DMS53 (cell line): Measurements from ENCODE around the gene IP6K3.

ENCODE experiments used
- DNase-seq: peaks from one replicate; lab custom pipeline; 2025; lab: John Stamatoyannopoulos, UW

Gene IP6K3

DNA sequence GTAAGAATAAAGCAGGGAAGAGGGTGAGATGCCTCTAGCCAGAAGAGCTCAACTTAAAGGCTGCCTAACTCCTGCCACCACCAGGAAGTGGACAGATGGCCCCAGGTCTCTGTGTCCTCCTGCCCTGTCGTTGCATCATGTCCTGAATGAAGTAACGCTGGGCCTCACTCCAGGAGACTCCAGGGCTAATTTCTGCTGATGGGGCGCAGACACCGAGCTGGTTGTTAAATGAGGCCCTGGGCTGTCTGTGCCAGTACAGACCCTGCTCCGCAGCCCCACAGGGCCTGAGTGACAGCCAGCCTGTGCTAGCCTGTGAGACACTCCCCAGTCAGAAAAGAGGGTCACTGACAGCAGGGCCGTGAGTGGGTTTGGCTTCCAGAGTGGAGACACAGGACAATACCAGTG, 6.5 kb downstream of the IP6K3 start:
- DNase-seq, result peak; percentile 42

- no peak for DNase-seq
Observed at GRCh38 chr6:33739571-33739970, 7.1 kb downstream of the IP6K3 start.

- DNase-seq, result no peak
Observed at GRCh38 chr6:33738879-33739278, 7.8 kb downstream of the IP6K3 start.

DNA sequence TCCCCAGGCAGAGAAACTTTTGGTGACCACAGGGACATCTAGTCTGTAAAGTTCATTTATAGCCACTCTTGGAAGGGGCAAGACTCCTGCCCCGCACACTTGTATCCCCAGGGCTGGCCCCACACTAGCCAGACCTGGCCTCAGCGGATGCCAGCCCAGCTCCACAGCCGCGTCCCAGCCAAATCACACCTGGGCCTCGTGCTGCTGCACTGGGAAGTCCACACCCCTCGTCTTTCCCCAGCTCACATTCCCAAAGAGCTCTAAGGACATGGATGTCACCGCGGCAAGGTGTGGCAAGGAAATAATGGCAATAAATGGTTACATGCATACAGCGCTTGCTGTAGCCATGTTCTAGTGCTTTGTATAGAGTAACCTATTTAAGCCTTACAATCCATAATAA, 8.6 kb downstream of the IP6K3 start:
- no peak for DNase-seq

DNA sequence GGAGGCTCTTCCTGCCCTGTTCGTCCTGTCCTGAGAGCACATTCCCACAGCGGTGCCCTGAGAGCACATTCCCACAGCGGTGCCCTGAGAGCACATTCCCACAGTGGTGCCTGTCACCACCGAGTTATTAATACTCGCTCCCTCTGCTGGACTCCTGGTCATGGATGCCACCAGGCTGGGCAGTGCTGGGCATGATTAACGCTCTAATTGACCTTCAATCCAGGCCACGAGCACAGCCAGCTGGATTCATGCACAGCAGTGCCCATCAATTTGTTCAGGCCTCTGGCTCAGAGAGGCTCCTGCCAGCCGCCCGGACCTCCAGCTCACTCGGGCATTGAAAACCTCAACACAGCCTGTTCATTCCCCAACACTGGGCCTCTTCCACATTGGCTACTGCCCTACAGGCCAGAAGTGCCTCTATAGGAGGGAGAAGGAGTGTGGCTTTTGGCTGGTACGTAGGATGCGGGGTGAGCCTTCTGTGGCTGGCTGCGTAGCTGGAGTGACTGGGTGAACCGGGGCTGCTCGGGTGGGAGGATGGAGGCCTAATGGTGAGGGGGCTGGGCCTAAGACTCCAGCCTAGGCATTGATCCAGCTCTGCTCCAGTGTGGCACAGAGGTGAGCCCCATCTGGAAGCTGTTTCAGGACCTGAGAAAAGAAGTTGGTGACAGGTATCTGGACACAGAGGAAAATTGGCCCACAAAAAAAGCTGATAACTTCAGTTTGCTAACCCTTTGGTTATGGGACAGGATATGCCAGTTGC, 9.3 kb downstream of the IP6K3 start:
- DNase-seq, result no peak

DNA sequence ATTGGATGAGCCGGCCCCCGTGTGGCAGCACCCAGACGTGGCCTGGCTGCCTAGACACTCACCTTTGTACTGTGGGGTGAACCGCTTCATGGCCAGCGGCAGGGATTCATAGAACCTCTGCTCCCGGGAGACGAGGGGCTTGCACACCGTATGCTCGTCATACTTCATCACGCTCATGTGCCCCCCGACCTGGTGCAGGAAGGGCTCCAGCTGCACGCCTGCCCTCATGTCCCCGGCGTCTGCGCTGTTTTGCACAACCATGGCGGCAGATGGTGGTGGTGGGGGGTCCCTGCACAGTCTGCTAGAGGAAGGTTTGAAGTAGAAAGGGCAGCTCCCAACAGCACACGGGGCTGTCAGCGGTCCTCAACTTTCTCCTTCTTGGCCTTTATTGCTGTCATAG, 11.5 kb downstream of the IP6K3 start:
- no peak for DNase-seq

GRCh38 chr6:33733709-33734007, 13.0 kb downstream of the IP6K3 start:
- DNase-seq, result no peak

- DNase-seq, result peak; percentile 28
Observed at GRCh38 chr6:33732817-33733708, 13.6 kb downstream of the IP6K3 start.

DNA sequence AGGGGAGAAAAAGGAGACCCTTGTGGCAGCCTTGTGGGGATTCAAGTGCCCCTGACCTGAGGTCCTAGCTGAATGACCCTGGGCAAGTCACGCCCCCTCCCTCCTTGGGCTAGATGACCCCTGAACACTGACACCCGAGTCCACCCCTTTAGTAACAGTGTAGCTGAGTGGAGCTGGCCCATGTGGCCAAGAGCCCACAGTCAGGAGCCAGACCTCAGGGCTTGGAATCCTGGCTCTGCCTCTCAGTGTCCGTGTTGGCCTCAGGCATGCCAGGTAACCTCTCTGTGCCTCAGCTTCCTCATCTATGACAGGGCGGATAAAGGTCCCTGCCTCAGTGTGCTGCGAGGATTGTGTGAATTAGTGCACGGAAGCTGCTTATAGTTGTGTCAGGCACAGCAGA, 14.3 kb downstream of the IP6K3 start:
- DNase-seq, result no peak

DNA sequence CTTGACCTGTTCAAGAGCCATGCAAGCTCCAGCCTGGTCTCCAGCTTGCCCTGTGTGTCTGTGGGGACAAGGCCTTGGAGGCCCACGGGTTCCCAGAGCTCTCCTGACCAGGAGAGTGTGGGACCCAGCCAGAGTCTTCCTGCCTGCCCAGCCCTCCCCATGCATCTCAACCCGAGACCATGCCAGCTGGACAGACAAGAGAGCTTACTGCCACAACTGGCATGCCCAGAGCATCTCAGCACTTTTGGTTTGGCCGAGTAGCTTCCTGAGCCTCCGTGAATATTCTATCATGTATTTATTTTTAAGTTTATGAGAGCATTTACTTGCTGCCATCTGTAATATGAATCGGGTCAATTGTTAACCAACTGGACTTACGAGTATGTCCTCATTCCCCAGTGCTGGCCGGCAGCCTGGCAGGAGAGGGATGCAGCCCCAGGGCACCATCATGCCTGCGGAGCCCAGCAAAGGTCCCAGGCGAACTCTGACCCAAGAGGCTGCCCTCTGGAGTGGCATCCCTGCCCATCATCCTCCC, 14.9 kb downstream of the IP6K3 start:
- no peak for DNase-seq

DNA sequence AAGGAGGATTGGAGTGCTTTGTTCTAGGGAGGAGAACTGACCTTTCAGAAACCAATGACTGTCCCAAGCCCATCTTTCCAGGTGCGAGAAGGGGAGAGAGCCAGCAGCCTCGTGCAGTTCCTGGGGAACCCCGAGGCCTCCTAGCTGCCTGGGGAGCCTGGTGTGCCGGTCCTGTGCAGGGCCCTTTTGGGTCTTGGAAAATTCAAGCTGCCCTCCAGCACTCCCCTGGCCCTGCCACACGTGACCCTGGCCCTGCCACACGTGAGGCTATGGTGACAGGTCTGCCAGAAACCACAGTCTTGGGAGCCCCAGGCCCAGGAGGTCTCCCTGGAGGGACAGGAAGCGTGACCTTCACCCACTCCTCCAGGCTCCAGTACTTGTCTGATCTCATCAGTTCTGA, 15.7 kb downstream of the IP6K3 start:
- no peak for DNase-seq

- no peak for DNase-seq
Observed at GRCh38 chr6:33730611-33731010, 16.1 kb downstream of the IP6K3 start.

DNA sequence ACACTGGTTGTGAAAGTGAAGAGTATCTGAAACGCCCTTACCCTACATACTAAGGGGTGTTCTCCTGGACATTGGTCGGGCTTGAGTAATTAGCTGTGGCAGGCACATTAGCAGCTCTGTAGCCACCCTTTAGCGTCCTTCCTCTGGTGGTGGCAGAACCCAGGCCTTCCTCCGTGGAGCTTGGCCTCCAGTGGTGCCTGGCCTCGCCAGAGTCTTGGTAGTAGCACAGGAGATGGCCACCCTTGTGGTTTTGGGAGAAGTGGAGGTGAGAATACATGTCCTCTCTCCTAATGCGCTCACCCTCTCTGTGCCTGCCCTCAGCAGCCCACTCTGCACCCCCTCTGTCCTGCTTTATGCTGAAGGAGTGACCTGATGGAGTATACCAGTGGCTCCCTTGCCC, 17.6 kb downstream of the IP6K3 start:
- no peak for DNase-seq

GRCh38 chr6:33728438-33728837, 18.3 kb downstream of the IP6K3 start:
- DNase-seq, result no peak

GRCh38 chr6:33727932-33728331, 18.8 kb downstream of the IP6K3 start:
- no peak for DNase-seq

DNA sequence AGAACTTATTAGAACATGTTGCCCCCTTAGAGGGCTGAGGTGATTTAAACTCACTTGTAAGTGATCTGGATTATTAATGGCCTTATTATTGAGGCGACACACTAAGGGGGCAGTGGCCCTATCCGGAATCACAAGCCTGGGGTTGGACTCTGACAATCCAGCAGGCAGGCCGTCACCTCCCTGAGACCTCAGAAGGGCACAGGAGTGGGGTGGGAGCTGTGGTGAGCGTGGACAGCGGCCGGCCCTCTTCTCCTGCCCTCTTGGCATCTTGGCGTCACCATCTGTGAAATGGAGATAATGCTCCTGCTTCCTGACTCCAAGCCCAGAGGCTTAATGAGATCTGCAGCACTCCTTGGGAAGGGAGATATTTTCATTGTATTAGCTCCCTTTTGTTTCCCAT, 19.6 kb downstream of the IP6K3 start:
- DNase-seq, result no peak

GRCh38 chr6:33726696-33727095, 20.0 kb downstream of the IP6K3 start:
- no peak for DNase-seq

GRCh38 chr6:33725891-33726673, 20.6 kb downstream of the IP6K3 start:
- no peak for DNase-seq

GRCh38 chr6:33725222-33725621, 21.5 kb downstream of the IP6K3 start:
- no peak for DNase-seq

GRCh38 chr6:33724102-33725023, 22.3 kb downstream of the IP6K3 start:
- no peak for DNase-seq

GRCh38 chr6:33723371-33724085, 23.2 kb downstream of the IP6K3 start:
- no peak for DNase-seq
